ENCODE measurements around the gene CYP27C1. TPM values are rescaled to one million over a fixed set of nuclear protein-coding genes. Genes with fewer than 3 reads are reported as not detected.

The CYP27C1 gene
- total RNA-seq, 2 donors from 2014 or later, result 1.8 TPM; not detected in 1

DNA sequence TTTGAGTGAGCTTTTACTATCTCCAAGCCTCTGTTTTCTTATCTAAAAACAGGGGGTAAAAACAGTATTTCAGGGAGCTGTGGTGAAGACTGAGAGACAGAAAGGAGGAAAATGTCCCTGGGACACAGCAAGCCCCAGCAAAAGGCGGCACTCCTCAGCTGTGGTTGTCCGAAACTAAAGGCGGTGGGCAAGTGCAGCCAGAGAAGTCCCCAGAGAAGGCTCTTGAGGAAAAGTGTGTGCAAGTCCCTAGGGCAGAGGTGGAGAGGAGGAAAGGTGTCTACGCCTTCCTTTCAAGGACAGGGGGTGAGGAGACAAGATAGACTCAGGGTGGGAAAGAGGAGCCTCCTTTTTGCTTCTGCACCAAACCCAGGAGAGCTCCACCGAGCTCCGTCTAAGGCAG, 45.5 kb downstream of the CYP27C1 start:
- TF ChIP-seq POLR2AphosphoS5 (IDR thresholded peaks at IDR 0.05), result no peak
- TF ChIP-seq CTCF (IDR thresholded peaks at IDR 0.05), result no peak
- TF ChIP-seq POLR2A (IDR thresholded peaks at IDR 0.05), result no peak
- DNase-seq (ENCODE audit: low spot score), result no peak

GRCh38 chr2:127174136-127174535, 46.0 kb downstream of the CYP27C1 start:
- H3K4me1 ChIP-seq (replicated peaks), result no peaks in the 10 kb centered on the region
- DNase-seq (ENCODE audit: low spot score), result no peak
- peak overlapping the region in 1 of 2 donors; percentile 71 for H3K27ac ChIP-seq

More for the DNA sequence above, 45.5 kb downstream of the CYP27C1 start:
- Histone ChIP-seq H3K9me3 (no peaks in the 10 kb centered on the region), H3K27me3 (replicated peaks; ENCODE audit: insufficient read depth) (no peaks in the 10 kb centered on the region), H3K4me3 (no peak overlapping the region), H3K36me3 (no peaks in the 10 kb centered on the region), H3K27ac (peak overlapping the region; percentile 46 to 71), H3K4me1 (replicated peaks) (no peaks in the 10 kb centered on the region)
- WGBS, result 76% methylated on average over 6 of the region's 6 CpGs
- intact Hi-C loops (cut with DNase I), result loop anchor here (5.0 kb wide), 2 partner anchors 67 to 107 kb away; partner anchors contain the start of gene BIN1

GRCh38 chr2:127173057-127173456, 47.0 kb downstream of the CYP27C1 start:
- Histone ChIP-seq H3K36me3 (no peaks in the 10 kb centered on the region), H3K4me1 (replicated peaks) (no peaks in the 10 kb centered on the region), H3K4me3 (no peak overlapping the region), H3K27ac (no peak overlapping the region), H3K27me3 (replicated peaks; ENCODE audit: insufficient read depth) (no peaks in the 10 kb centered on the region), H3K9me3 (no peaks in the 10 kb centered on the region)
- DNase-seq (ENCODE audit: low spot score), result no peak
- 44% methylated on average over 6 of the region's 6 CpGs for WGBS
- intact Hi-C loops (cut with DNase I), result loop anchor here (5.0 kb wide), 1 partner anchor 106 kb away; no protein-coding TSS in a partner anchor
- TF ChIP-seq POLR2AphosphoS5 (IDR thresholded peaks at IDR 0.05) (no peak), CTCF (IDR thresholded peaks at IDR 0.05) (no peak), POLR2A (IDR thresholded peaks at IDR 0.05) (no peak)

More at GRCh38 chr2:127174136-127174535, 46.0 kb downstream of the CYP27C1 start:
- H3K9me3 ChIP-seq, result no peaks in the 10 kb centered on the region
- TF ChIP-seq POLR2AphosphoS5 (IDR thresholded peaks at IDR 0.05), result no peak
- no peak for TF ChIP-seq CTCF (IDR thresholded peaks at IDR 0.05)
- TF ChIP-seq POLR2A (IDR thresholded peaks at IDR 0.05), result no peak
- no peaks in the 10 kb centered on the region for H3K27me3 ChIP-seq (replicated peaks; ENCODE audit: insufficient read depth)
- no peaks in the 10 kb centered on the region for H3K36me3 ChIP-seq
- intact Hi-C loops (cut with DNase I), result loop anchor here (5.0 kb wide), 1 partner anchor 107 kb away; no protein-coding TSS in a partner anchor
- no peak overlapping the region for H3K4me3 ChIP-seq
- WGBS, result 82% methylated on average over 6 of the region's 6 CpGs

GRCh38 chr2:127172306-127172705, 47.8 kb downstream of the CYP27C1 start:
- H3K27me3 ChIP-seq (replicated peaks; ENCODE audit: insufficient read depth), result no peaks in the 10 kb centered on the region
- intact Hi-C loops (cut with DNase I), result loop anchor here (5.0 kb wide), 1 partner anchor 105 kb away; no protein-coding TSS in a partner anchor
- H3K9me3 ChIP-seq, result no peaks in the 10 kb centered on the region
- no peaks in the 10 kb centered on the region for H3K36me3 ChIP-seq
- no peaks in the 10 kb centered on the region for H3K4me1 ChIP-seq (replicated peaks)
- H3K27ac ChIP-seq, result no peak overlapping the region
- DNase-seq (ENCODE audit: low spot score), result no peak
- no peak overlapping the region for H3K4me3 ChIP-seq
- TF ChIP-seq POLR2AphosphoS5 (IDR thresholded peaks at IDR 0.05), result no peak
- TF ChIP-seq POLR2A (IDR thresholded peaks at IDR 0.05), result no peak
- no peak for TF ChIP-seq CTCF (IDR thresholded peaks at IDR 0.05)
- whole genome bisulfite sequencing, result 94% methylated on average over 6 of the region's 6 CpGs
